GM18907 (cell line): ENCODE results near the gene RPS6KA2.
"Not testable (repeated sequence)": the region's sequence is repeated elsewhere in the genome, so short reads cannot be mapped to it uniquely, and the experiment has no call there.

ENCODE experiments used
- ATAC-seq: cut with Tn5 transposase; IDR thresholded peaks from one replicate; pipeline ENCODE4 v1.9.1; 2021; ENCODE audit warnings: mild to moderate bottlenecking, moderate library complexity; ENCODE audit not compliant: unreplicated experiment

RPS6KA2 gene

GRCh38 chr6:166386111-166386510, 240.9 kb downstream of the RPS6KA2 start:
- ATAC-seq: no peak

DNA sequence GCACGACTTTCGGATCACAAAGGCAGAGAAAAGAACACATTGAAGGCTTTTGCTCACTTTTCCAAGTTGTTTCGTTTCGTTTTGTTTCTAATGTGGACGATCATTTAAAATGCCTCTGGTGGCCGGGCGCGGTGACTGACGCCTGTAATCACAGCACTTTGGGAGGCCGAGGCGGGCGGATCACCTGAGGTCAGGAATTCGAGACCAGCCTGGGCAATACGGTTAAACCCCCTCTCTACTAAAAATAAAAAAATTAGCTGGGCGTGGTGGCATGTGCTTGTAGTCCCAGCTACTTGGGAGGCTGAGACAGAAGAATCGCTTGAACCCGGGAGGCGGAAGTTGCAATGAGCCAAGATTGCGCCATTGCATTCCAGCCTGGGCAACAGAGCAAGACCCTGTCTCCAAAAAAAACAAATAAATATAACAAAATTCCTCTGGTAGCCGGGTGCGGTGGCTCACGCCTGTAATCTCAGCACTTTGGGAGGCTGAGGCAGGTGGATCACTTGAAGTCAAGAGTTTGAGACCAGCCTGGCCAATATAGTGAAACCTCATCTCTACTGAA, 243.2 kb downstream of the RPS6KA2 start:
- ATAC-seq: peak; percentile 0

GRCh38 chr6:166382933-166383801, 243.9 kb downstream of the RPS6KA2 start, which contains the start of gene MPC1:
Gene MPC1, minus strand, starts transcription at chr6:166382940. Its CDS starts 64 bp downstream, at chr6:166382876.
- ATAC-seq: peak; percentile 92

DNA sequence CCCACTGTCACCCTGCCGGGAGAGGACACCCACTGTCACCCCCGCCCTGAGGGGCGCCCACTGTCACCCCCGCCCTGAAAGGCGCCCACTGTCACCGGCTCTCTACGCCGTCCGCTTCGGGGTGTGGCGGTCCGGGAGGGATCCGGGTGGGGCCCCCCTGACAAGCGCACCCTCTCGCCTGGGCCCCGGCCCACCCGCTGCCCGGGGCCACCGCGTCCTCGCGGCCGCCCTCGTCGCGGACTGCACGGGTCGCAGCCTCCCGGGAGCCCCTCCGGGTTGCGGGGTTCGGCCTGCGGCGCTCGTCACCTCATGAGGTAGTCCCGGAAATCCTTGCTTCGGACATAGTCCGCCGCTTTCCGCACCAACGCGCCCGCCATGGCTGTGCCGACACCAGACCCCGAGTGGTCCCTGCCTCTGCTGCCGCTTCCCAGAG, 244.5 kb downstream of the RPS6KA2 start:
- peak; percentile 21 for ATAC-seq

DNA sequence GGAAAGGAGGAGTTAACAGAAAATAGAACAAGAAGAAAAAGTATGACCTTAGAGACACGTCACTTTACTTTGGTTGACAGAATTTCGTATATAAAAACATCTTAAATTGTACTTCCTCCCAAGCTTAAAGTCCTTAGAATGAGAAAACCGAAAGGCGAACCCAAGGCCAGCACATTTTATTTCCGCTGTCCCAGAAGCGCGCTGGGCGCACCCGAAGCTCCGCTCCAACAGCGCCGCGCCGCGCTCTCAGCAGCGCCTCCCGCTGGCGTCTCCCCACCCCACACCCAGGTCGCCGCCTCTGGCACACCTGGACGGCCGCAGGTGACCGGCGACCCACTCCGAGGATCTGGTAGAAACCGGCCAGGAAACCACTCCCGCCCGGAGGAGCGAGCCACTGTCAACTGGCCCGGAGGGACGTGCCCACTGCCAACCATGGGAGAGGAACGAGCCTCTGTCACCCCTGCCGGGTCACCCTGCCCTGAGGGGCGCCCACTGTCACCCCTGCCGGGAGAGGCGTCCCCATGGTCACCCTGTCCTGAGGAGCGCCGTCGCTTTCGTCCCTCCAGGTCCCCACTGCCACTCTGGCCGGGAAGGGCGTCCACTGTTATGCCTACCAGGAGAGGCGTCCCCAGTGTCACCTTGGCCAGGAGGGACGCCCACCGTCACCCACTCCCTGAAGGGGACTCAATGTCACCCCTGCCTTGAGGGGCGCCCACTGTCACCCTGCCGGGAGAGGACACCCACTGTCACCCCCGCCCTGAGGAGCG, 245.1 kb downstream of the RPS6KA2 start:
- ATAC-seq: peak; percentile 52

DNA sequence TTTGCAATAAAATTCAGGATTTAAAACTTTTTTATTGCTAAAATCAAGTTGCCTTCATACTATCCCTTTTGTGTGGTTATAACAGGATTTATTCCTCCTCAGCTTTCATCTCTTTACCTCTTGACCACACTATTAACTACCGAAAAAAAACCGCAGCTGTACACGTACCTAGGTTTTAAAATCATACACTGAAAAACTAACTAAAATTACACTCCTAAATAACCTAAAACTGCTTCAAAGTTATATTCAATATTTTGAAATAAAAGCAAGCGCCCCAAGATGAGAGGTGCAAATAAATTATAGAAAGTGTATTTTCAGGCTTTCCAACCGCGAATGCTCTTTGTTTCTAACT, 245.7 kb downstream of the RPS6KA2 start:
- ATAC-seq: no peak

- no peak for ATAC-seq
Observed at GRCh38 chr6:166379800-166380199, 247.3 kb downstream of the RPS6KA2 start.

- ATAC-seq: no peak
Observed at GRCh38 chr6:166379103-166379586, 247.9 kb downstream of the RPS6KA2 start.

GRCh38 chr6:166377721-166378120, 249.3 kb downstream of the RPS6KA2 start:
- no peak for ATAC-seq

DNA sequence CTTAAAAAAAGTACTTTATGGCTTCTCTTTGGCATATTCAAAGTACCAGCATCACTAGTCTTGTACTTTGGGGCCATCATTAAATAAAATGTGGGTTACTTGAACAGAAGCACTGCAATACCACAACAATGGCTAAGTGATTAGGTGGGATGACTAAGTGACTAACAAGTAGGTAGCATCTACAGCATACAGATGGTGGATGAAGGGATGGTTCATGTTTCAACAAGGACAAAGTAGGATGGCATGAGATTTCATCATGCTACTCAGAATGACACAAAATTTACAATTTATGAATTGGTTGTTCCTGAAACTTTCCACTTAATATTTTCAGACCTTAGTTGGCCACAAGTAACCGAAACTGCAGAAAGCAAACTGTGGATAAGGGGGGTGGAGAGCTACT, 252.0 kb downstream of the RPS6KA2 start:
- ATAC-seq: no peak

DNA sequence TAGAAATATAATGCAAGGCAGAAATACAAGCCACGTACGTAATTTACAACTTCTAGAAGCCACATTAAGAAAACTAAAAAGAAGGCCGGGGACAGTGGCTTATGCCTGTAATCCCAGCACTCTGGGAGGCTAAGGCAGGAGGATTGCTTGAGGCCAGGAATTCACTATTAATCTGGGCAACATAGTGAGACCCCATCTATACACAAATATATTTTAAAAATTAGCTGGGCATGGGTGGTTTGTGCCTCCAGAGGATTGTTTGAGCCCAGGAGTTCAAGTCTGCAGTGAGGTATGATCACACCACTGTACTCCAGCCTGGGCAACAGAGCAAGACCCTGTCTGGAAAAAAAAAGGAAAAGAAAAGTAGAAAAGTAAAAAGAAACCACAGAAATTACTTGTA, 256.6 kb downstream of the RPS6KA2 start:
- ATAC-seq: no peak

DNA sequence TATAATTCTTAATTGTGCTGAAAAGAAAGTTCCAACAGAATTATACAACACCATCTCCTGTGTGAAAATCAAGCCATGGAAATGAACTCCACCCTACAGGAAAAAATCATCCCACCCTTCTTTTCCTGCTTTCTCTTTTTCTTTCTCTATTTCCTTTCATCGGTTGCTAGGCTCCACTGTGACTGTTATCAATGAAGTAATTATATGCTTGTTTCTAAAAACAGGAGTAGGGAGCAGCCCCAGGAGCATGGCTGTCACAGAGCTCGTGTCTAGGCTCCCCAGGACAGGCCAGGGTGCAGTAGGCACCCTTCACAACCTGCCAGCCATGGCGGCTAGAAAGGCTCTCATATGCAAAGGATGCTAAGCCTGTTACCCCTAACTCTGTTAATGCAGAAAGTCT, 257.3 kb downstream of the RPS6KA2 start:
- no peak for ATAC-seq

DNA sequence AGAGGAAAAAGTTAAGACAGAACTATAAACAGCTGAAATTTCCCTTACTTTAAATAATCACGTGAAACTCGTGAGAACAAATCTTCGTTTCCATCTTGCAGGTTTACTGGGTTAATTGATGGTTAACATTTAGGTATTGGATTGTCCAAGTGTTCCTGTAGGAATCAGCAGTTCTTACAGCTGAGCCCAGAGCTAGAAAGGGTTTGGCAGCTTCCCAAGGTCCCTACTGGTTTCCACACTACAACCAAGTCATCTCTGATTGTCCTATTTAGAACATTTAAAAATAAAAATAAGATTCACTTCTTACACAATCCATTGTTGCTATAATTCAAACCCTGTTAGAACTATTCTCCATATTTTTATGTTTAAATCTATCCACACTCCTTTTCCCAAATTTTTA, 260.1 kb downstream of the RPS6KA2 start:
- no peak for ATAC-seq

- ATAC-seq: peak; percentile 74
Observed at GRCh38 chr6:166365806-166366205, 261.2 kb downstream of the RPS6KA2 start.

DNA sequence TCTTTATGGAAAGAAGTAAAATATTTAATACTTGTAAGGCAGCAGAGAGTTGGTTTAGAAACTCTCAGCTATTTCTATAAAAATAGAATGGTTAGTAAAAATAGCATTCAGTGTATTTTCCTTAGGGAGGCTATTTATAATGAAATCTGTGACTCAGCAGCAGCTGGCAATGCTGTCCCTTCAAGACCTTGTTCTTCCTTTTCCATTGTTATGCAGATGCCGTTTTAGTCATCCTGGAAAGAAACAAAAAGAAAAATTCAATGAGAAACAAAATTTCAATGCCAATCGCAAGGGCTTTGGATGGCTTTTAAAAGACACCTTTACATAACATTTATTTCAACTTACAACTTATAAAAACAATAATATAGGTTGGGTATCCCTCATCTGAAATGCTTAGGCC, 261.8 kb downstream of the RPS6KA2 start:
- no peak for ATAC-seq

DNA sequence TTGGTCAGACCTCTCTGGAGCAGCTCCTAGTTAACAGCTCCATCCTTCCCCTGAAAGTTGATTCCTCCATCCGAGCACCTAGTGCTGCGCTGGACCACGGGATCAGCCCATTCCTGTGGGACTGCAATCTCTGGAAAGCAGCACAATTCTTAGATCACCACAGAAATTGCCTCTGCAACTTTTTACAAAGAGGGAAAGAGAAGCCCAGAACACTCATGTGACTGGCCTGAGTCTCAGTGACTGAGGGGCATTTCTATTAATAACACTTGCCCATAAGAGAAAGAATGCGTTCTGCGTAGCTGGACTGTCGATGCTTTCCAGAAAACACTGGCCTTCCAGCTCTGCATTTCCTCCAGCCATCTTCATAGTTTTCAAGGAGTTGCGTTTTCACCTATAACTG, 262.6 kb downstream of the RPS6KA2 start:
- no peak for ATAC-seq

- ATAC-seq: not testable (repeated sequence)
Observed at GRCh38 chr6:166362427-166362826, 264.6 kb downstream of the RPS6KA2 start.

DNA sequence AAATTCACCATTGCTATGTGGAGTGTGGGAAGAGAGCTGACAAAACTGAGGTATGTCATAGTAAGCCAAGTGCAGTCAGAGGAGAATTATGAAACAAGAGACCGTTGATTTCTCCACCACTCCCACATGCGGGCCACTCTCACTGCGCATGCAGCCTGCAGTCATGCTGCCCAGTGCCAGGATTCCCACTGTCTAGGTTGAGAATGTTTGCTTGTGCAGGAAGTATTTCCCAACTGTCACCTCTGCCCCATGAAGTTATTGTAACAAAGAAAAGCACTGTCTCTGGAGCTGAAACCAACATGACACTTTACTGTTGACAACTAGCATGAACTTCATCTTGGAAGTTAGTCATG, 266.0 kb downstream of the RPS6KA2 start:
- ATAC-seq: no peak

DNA sequence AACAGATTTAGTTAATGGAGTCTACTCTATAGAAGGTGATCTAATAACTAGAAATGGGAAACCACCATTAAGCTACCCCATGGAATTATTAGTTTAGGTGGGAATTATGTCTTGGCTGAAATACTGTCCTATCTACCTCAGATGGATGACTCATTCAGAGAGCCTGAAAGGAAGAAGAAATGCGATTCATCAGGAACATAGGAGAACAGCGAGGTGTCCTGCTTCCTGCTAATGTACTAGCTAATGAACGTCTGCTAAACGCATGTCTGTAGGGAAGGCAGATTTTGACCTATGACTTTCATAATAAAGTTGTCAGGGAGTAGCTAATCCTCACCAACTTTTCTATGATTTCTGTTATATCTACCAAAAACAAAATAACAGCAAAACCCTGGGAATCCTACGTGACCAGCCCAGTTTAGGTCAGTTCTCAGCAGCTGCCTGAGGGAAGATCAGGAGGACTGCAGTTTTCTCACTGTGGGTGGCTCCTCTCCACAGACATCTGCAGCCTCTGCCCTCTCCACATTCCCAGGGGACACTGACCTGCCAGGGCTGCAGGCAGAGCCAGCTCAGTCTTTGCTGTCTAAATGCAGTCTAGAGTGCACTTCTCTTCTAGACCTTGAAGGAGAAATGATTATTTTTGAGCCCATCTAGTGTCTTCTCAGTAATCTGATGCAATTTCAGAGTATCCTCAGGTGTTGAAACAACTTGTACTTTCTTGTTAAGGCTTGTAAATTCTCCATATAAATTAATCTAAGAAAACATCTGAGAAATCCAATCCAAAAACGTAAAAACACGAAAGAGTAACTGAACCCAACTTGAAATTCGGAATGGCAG, 266.6 kb downstream of the RPS6KA2 start:
- ATAC-seq: no peak
